ENCODE results near the gene TCEA3. TPM values are rescaled to one million over a fixed set of nuclear protein-coding genes. Genes with fewer than 3 reads are reported as not detected.

Gene TCEA3
- 1 to 10 TPM; 5.5 to 6.8 TPM for total RNA-seq

DNA sequence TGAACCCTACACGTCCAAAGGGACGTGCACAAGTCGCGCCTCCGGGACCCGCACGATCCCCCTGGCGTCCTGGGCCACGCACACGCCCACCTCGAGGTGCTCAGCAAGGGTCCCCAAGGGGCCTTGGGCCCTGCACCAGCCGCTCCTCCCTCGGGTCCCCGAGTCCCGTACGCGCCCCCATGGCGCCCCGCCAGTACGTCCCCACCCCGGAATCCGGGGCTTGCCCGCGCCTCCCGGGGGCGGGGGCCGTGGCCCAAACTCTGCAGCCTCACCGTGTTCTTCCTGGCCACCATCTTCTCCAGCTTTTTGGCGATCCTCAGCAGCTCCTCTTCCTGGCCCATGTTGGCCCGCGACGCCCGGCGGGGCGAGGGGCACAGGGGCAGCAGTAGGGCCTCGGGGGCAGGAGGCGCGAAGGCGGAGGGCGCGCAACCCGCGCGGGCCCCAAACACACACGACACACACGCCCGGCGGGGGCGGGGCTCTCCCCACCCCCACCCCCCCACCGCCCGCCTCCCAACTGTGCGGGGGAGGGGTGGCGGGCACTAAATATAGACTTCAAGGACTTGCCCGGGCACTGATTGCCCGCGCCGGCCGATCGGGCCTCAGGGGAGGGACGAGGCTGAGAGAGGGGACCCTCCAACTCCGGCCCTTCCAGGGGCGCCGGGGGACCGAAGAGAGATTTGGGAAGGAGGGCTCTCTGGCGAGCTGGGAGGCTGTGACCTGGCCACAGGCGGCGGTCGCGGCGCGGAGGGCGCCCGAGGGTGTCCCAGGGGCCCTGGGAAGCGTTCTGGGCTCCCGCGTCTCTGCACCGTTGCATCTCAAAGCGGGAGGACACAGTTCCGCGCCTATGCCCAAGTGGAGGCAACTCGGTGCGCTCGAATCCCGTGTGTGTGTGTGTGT is at the start of gene TCEA3:
TSS of gene TCEA3 (minus strand) at position 456 of the 900 bp plus-strand sequence. CDS start at position 341, 115 bp downstream.
- ATAC-seq, result peak; percentile 23
- peak within 1 kb of the TSS; percentile 63 for H3K27ac Mint-ChIP-seq
- H3K9me3 Mint-ChIP-seq (ENCODE audit: low read depth), result no peaks in the 10 kb centered on the region
- peaks cover 2% of the 10 kb centered on the region for H3K27me3 Mint-ChIP-seq
- peaks cover 22% of the 10 kb centered on the region for H3K4me1 Mint-ChIP-seq
- ChIA-PET POLR2A (no interaction called here), CTCF (interaction anchor here (0.6 to 2.4 kb wide), 6 partner anchors 15 to 1530 kb away, joined by 3 to 7 read pairs (median 3); no protein-coding TSS in a partner anchor)
- H3K4me3 Mint-ChIP-seq, result peak within 1 kb of the TSS; percentile 71
- intact Hi-C loops (cut with DNase I, micrococcal nuclease), result loop anchor here in 1 of 2 experiments (1.0 kb wide), 1 partner anchor 60 kb away; the partner anchor contains the start of gene ASAP3
- no peaks in the 10 kb centered on the region for H3K36me3 Mint-ChIP-seq (ENCODE audit: low read depth)
- DNase-seq, result peak; percentile 45

DNA sequence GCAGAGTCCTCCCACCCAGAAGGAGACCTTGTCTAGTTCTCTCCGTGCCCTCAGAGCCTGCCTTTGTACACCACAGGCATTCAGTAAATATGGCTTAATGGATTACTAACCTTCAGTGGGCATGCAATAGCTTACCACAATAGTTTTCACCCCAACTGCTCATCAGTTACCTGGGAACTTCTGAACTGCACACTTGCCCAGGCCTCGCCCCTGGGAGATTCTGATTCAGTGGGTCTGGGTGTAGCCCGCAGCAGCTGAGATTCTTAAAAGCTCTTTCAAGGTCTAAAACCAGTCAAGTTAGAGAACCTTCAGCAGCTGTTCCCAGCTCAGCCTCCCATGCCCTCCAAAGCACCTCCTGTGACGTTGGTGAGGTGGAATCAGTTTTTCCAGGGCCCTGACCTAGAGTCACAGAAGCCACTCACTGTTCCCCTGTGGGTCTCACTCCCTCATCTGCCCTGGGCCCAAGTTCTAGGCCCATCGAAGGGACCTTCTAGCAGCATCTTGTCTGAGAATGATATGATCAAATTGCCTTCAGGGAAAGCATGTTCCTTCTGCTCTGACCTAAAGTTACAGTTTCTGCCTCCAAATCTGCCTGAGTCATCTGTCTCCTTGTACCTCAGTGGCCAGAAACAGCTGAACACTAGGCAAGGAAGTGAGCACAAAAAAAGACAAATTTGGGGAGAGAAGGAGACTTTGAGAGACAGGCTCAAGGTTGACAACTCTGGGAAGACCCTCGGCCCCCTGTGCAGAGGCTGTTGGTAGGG is 48.7 kb upstream of the TCEA3 start:
- H3K36me3 Mint-ChIP-seq (ENCODE audit: low read depth), result no peaks in the 10 kb centered on the region
- CTCF ChIA-PET, result interaction anchor here (0.6 to 0.7 kb wide), 2 partner anchors 48 to 325 kb away, joined by 3 read pairs; partner anchors contain the start of gene TCEA3
- intact Hi-C loops (cut with DNase I, micrococcal nuclease), result no loop called here

DNA sequence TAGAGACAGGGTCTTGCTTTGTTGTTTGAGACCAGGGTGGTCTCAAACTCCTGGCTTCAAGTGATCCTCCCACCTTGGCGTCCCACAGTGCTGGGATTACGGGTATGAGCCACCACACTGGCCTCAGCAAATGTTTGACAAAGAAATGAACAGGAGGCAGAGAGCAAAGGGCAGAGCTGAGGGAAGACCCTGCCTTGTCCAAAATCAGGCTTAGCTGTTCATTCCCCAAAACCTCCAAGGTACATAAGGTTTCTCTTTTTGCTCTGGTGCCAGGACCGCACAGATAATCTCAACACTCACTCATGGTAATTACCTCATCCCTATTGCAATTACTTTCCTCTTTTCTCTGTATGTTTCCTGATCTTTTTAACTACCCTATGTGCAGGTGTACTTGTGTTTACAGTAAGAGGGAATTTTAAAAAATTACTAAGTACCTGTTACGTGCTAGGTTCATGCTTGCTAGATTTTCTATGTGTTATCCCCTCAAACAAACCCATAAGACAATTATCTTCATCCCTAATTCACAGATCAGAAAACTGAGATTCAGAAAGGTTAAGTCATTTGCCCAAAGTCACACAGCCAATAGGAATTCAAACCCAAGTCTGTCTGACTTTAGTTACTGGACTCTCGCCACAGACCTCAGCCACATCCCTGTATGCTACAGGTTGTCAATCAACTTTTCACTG is 47.9 kb upstream of the TCEA3 start:
- H3K27ac Mint-ChIP-seq, result no peak overlapping the region
- DNase-seq (no peak), ATAC-seq (no peak)
- intact Hi-C loops (cut with DNase I, micrococcal nuclease), result no loop called here
- H3K9me3 Mint-ChIP-seq (ENCODE audit: low read depth), result no peaks in the 10 kb centered on the region
- no peaks in the 10 kb centered on the region for H3K4me1 Mint-ChIP-seq
- peaks cover 7% of the 10 kb centered on the region for H3K27me3 Mint-ChIP-seq
- POLR2A ChIA-PET, result no interaction called here
- no peaks in the 10 kb centered on the region for H3K36me3 Mint-ChIP-seq (ENCODE audit: low read depth)
- no peak overlapping the region for H3K4me3 Mint-ChIP-seq
- CTCF ChIA-PET, result interaction anchor here (0.7 kb wide), 1 partner anchor 48 kb away, joined by 3 read pairs; the partner anchor contains the start of gene TCEA3

More for the DNA sequence above, 48.7 kb upstream of the TCEA3 start:
- Mint-ChIP-seq H3K27me3 (peaks cover 8% of the 10 kb centered on the region), H3K9me3 (ENCODE audit: low read depth) (no peaks in the 10 kb centered on the region), H3K4me3 (no peak overlapping the region), H3K4me1 (no peaks in the 10 kb centered on the region), H3K27ac (no peak overlapping the region)
- POLR2A ChIA-PET, result no interaction called here
- DNase-seq (no peak), ATAC-seq (peak; percentile 36)

DNA sequence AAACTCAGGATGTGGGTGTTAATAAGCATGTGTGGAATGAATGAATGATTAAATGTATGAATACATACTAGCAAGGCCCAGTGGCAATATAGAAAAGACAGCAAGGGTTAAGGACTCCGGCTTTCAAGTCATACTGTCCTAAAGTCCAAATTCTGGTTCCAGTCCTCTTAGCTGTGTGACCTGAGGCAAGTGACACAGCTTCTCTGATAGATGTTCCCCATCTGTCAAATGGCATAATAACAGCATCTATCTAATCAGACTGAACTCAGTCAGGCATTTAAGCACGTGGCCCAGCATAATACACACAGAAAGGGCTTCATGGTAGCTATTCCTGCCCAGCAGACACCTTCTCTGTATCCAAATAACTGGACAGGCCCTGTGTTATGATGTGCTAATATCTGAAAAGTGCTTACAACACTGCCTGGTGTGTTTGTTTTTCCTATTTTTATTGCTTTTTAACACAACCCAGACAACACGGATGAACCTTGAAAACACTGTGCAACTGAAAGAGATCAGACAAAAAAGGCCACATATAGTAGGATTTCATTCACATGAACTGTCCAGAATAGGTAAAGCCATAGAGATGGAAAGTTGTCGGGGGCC is 47.0 kb upstream of the TCEA3 start:
- Mint-ChIP-seq H3K4me1 (no peaks in the 10 kb centered on the region), H3K4me3 (no peak overlapping the region), H3K36me3 (ENCODE audit: low read depth) (no peaks in the 10 kb centered on the region), H3K27ac (no peak overlapping the region), H3K9me3 (ENCODE audit: low read depth) (no peaks in the 10 kb centered on the region), H3K27me3 (peaks cover 3% of the 10 kb centered on the region)
- DNase-seq, result no peak
- CTCF ChIA-PET, result interaction anchor here (0.9 kb wide), 1 partner anchor 10 kb away, joined by 3 read pairs; no protein-coding TSS in a partner anchor
- ATAC-seq, result no peak
- intact Hi-C loops (cut with DNase I, micrococcal nuclease), result no loop called here
- POLR2A ChIA-PET, result no interaction called here

DNA sequence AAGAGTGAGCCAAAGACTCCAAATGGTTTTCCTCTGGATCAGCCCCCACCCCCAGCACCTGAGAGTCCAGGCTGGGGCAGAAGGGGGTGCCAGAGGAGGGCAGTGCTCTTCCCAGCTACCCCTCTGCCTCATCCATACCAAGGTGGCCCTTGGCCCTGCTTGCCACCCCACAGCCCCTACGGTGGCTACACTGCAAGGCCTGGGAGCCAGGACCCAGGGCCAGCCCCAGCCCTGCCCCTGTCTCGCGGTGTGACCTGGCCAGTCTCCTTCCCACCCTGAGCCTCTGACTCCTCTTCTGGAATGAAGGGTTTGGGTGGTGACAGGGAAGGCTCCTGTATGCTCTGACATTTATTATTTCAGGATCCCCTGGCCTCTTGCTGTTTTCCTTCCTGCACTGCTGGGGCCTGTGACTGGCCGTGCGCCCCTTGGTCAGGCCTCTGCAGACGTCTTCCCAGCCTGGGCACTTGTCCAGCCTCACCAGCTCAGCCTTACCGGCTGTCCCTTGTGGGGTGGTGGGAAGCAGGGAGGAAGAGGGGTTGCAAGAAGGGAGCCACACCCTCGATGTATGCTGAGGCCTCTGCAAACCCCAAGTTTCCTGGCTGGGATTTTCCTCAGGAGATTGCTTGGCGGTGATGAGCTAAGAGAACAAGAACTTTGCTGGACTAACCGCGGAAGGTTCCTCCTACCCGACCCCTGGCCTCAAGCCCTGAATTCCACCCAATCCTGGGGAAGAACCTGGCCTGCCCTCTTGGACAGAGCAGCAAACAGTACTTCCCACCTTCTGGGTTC is 45.9 kb upstream of the TCEA3 start:
- Mint-ChIP-seq H3K4me3 (no peak overlapping the region), H3K36me3 (ENCODE audit: low read depth) (no peaks in the 10 kb centered on the region), H3K27ac (no peak overlapping the region), H3K27me3 (no peaks in the 10 kb centered on the region), H3K9me3 (ENCODE audit: low read depth) (no peaks in the 10 kb centered on the region), H3K4me1 (no peaks in the 10 kb centered on the region)
- intact Hi-C loops (cut with DNase I, micrococcal nuclease), result no loop called here
- DNase-seq, result no peak
- ChIA-PET CTCF (interaction anchor here (0.9 to 1.2 kb wide), 3 partner anchors 66 to 187 kb away, joined by 3 read pairs; no protein-coding TSS in a partner anchor), POLR2A (no interaction called here)
- no peak for ATAC-seq

DNA sequence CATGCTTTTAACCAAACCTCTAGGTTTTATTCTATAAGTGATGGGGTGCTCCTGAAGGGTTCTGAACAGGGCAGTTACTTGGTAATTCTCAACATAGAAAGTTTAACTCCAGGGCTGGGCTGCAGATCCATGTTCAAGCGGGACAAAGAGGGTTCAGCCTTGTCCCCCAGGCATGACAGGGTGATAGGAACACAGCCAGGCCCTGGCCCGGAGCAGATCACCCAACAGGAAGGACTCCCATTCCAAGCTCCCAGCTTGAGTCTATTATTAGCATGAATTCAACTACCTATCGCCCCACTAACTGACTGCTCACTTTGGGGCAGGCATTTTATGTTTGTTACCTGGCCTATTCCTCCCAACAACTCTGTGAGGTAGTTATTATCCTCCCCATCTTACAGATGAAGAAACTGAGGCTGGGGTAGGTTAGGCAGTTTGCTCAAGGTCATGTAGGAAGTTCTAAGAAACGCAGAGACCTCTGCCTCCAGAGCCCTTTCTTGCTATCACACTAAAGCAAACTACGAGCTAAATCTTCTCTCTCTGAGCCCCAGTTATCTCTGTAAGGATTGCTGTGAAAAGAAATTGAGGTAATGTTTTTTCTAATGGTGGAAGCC is 44.9 kb upstream of the TCEA3 start:
- ATAC-seq (no peak), DNase-seq (no peak)
- intact Hi-C loops (cut with DNase I, micrococcal nuclease), result no loop called here
- no peaks in the 10 kb centered on the region for H3K27me3 Mint-ChIP-seq
- ChIA-PET POLR2A (no interaction called here), CTCF (interaction anchor here (0.6 to 1.2 kb wide), 5 partner anchors 27 to 188 kb away, joined by 3 read pairs; no protein-coding TSS in a partner anchor)
- H3K36me3 Mint-ChIP-seq (ENCODE audit: low read depth), result no peaks in the 10 kb centered on the region
- H3K9me3 Mint-ChIP-seq (ENCODE audit: low read depth), result no peaks in the 10 kb centered on the region
- no peaks in the 10 kb centered on the region for H3K4me1 Mint-ChIP-seq
- no peak overlapping the region for H3K27ac Mint-ChIP-seq
- no peak overlapping the region for H3K4me3 Mint-ChIP-seq

DNA sequence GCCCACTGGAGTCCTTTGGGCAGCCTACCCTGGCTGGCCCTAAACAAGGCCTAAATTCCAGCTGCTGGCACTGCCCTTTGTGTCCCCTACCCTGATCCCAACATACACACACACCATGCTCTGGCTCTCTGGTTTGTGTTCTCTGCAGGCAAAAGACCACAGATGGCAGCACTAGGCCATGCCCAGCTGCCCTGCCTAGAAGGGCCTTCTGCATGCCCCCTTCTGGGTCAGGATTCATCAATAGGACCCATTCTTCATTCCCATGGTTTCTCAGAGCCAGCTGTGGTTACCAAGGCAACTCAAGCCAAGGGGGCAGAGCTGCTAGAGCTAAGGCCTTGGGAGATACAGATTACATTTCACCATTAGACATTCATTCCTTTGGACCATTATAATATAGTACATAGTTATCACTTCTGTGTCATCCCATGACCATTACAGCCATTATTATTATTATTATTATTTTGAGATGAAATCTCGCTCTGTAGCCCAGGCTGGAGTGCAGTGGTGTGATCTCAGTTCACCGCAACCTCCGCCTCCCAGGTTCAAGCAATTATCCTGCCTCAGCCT is 42.0 kb upstream of the TCEA3 start:
- H3K4me3 Mint-ChIP-seq, result no peak overlapping the region
- intact Hi-C loops (cut with DNase I, micrococcal nuclease), result no loop called here
- no peaks in the 10 kb centered on the region for H3K9me3 Mint-ChIP-seq (ENCODE audit: low read depth)
- no peaks in the 10 kb centered on the region for H3K36me3 Mint-ChIP-seq (ENCODE audit: low read depth)
- no peaks in the 10 kb centered on the region for H3K4me1 Mint-ChIP-seq
- no peak overlapping the region for H3K27ac Mint-ChIP-seq
- ChIA-PET POLR2A (no interaction called here), CTCF (interaction anchor here (0.8 to 1.4 kb wide), 3 partner anchors 31 to 160 kb away, joined by 3 to 4 read pairs (median 4); no protein-coding TSS in a partner anchor)
- DNase-seq (no peak), ATAC-seq (no peak)
- peaks cover 4% of the 10 kb centered on the region for H3K27me3 Mint-ChIP-seq

DNA sequence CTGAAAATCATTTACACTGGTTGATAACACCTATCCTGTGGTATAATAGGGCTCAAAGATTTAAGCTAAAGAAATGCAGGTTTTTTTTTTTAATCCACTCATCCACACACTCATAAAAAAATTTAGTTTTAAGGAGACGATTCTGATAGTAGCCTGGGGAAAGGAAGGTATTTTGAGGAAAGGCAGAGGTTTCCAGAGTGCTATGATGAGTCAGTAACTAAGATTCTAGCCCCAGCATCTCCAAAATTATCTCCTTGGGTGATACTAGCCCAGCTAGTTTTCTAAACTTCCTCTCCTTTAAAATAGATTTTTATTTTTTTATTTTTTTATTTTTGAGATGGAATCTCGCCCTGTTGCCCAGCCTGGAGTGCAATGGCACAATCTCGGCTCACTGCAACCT is 38.7 kb upstream of the TCEA3 start:
- CTCF ChIA-PET, result interaction anchor here (0.5 to 0.6 kb wide), 2 partner anchors 185 to 313 kb away, joined by 3 to 4 read pairs; no protein-coding TSS in a partner anchor
- no peak for ATAC-seq
- intact Hi-C loops (cut with DNase I, micrococcal nuclease), result no loop called here
- POLR2A ChIA-PET, result no interaction called here
- DNase-seq, result no peak
- no peak overlapping the region for H3K27ac Mint-ChIP-seq
- H3K27me3 Mint-ChIP-seq, result peaks cover 4% of the 10 kb centered on the region
- H3K4me3 Mint-ChIP-seq, result no peak overlapping the region
- no peaks in the 10 kb centered on the region for H3K9me3 Mint-ChIP-seq (ENCODE audit: low read depth)
- H3K36me3 Mint-ChIP-seq (ENCODE audit: low read depth), result no peaks in the 10 kb centered on the region
- no peaks in the 10 kb centered on the region for H3K4me1 Mint-ChIP-seq

DNA sequence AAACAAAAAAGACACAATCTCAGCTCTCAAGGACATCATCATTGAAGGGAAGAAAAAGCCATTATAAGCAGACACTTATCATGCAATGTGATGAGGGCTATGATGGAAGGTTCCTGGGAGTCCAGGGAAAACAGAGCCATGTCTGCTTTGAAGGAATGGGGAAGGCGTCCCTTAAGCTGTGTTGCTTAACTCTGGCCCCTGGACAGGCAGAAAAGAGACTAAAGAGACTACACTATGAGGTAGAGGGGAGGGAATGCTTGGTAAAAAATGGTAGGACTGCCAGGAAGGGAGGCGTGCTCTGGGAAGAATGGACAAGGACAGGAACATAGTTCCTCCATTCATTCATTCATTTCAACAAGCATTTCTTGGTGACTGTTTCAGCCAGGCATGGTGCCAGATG is 38.2 kb upstream of the TCEA3 start:
- Mint-ChIP-seq H3K4me3 (no peak overlapping the region), H3K36me3 (ENCODE audit: low read depth) (no peaks in the 10 kb centered on the region), H3K9me3 (ENCODE audit: low read depth) (no peaks in the 10 kb centered on the region), H3K27ac (no peak overlapping the region), H3K27me3 (peaks cover 4% of the 10 kb centered on the region), H3K4me1 (no peaks in the 10 kb centered on the region)
- CTCF ChIA-PET, result interaction anchor here (0.6 kb wide), 1 partner anchor 184 kb away, joined by 4 read pairs; no protein-coding TSS in a partner anchor
- ATAC-seq (no peak), DNase-seq (no peak)
- intact Hi-C loops (cut with DNase I, micrococcal nuclease), result no loop called here
- POLR2A ChIA-PET, result no interaction called here

DNA sequence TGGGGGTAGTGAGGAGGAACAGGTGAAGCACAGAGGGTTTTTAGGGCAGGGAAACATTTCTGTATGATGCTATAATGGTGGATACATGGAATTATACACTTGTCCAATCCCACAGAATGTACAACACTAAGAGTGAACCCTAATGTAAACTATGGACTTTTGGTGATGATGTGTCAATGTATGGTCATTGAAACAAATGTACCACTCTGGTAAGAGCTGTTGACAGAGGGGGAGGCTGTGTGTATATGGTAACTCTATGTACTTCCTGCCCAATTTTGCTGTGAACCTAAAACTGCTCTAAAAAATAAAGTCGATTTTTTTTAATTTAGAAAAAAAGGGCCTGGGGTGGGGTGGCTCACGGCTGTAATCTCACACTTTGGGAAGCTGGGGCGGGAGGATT is 36.5 kb upstream of the TCEA3 start:
- no peaks in the 10 kb centered on the region for H3K36me3 Mint-ChIP-seq (ENCODE audit: low read depth)
- intact Hi-C loops (cut with DNase I, micrococcal nuclease), result no loop called here
- H3K4me3 Mint-ChIP-seq, result no peak overlapping the region
- ATAC-seq (no peak), DNase-seq (no peak)
- no peaks in the 10 kb centered on the region for H3K9me3 Mint-ChIP-seq (ENCODE audit: low read depth)
- CTCF ChIA-PET, result interaction anchor here (1.0 kb wide), 1 partner anchor 10 kb away, joined by 3 read pairs; no protein-coding TSS in a partner anchor
- peaks cover 4% of the 10 kb centered on the region for H3K4me1 Mint-ChIP-seq
- peaks cover 8% of the 10 kb centered on the region for H3K27me3 Mint-ChIP-seq
- POLR2A ChIA-PET, result no interaction called here
- no peak overlapping the region for H3K27ac Mint-ChIP-seq
